ENCODE measurements around the gene TATDN2.
"Not testable (repeated sequence)": the region's sequence is repeated elsewhere in the genome, so short reads cannot be mapped to it uniquely, and the experiment has no call there.

TATDN2 gene

DNA sequence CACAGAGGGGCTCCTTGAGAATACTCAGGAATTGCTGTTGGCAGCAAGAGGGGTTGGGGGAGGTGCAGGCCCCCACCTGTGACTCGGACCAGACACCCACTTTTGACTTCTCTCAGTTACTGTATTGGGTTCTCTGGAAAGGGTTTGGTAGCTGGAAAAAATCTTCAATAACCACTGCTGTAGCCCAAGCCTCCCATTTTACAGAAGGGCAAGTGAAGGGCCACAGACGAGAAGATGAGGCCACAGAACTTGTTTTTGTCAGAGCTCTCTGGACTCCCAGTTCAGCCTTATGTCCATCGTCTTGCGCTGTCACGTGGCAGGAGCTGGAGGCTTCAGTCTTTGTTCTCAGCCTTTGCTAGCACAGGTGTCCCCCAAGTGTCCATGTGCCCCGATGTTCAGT, 12.7 kb upstream of the TATDN2 start:
- in situ Hi-C loops (cut with MboI; ENCODE audit: low sequenced_read_pairs): no loop called here

DNA sequence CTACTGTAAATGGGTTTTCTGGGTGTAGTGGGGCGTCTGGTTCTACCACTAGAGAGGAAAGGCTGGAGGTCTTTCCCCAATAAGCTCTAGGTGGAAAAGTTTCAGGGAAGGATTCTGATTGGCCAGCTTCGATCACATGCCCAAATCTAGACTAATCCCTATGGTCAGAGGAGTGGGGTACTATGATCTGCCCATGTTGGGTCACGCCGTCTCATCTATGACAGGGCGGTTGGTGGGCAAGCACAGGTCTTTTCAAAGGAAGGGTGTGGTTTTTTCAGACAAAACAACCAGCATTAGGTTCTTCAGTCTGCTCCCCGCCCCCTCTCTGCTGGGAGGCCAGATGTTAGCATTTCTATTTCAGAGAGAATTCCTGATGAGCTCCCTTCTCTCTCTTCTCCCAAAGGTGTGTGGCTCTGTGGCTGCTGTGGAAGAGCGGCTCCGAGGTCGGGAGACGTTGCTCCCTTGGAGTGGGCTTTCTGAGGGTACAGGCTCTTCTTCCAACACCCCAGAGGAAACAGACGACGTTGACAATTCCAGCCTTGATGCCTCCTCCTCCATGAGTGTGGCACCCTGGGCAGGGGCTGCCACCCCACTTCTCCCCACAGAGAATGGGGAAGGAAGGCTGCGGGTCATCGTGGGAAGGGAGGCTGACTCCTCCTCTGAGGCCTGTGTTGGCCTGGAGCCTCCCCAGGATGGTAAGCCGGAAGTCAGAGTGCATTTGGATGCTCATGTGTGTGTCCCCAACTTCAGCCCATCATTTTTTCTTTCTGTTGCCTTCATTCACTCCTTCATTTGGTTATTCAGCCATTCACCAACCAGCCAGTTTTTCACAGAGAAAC, 9.7 kb upstream of the TATDN2 start:
- in situ Hi-C loops (cut with MboI; ENCODE audit: low sequenced_read_pairs): no loop called here

DNA sequence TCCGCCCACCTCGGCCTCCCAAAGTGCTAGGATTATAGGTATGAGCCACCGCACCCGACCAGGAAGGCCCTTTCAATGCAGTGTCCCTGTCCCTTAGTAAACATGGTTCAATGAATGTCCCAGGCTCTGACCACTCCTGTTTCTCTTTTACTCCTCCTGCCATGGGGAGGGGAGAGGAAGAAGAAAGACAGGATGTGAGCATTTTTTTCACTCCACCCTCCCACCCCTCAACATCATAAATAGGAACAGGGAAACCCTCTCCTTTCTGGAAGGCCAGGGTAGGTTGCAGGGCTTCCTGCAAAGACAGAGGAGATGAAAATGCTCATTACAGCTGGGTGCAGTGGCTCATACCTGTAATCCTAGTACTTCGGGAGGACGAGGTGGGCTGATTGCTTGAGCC, 7.5 kb upstream of the TATDN2 start:
- in situ Hi-C loops (cut with MboI; ENCODE audit: low sequenced_read_pairs): no loop called here

DNA sequence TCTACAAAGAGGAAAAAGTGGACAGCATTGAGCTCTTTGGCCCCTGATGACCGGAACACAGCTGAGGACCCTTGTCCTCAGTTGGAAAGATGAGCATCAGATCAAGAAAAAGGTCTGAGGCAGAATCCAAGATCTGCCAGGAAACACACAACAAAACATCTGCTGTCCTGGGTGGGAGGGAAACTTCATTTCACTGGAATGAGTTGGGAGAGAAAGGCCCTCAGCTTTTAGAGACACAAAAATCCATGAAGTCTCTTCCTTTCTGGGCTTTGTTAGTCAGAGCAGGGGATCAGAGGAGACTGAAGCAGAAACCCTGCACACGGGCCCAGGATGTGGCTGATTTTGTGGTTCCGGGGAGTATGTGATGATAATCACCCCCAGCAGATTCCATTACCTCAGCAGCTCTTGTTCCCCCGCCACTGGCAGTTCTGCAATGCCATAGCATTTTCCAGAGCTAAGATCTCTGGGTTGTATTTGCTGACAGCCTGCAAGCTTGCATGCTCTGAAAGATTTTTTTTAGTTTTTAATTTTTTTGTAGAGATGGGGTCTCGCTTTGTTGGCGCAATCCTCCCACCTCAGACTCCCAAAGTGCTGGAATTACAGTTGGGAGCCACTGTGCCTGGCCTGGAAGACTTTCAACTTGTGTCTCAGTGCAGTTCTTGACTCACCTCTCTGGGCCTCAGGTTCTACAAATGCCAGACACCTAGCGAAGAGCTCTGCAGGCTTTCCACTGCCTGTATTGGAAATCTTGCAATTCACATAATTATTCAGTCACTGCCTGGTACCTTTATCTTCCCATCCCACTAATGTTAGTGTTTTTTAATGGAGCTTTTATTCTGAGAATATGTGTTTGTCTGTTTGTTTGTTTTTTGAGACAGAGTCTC, 5.8 kb upstream of the TATDN2 start:
- in situ Hi-C loops (cut with MboI; ENCODE audit: low sequenced_read_pairs): no loop called here

DNA sequence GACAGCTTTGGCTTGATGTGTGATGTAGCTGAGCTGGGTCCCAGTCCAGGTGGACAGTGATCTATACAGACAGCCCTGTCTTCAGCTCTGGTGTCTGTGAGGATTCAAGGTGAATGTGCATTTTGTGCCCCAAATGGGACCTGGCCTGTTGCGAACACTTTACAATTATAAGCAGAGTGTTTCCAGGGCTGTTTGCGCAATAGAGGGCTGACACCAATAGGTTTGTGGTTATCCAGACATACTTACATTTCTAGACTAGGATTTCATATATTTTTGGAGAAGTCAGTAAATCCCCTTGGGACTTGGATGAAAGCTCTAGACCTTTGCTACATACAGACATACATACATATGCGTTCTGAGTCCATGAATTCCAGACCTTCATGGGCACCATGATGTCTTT, 4.2 kb upstream of the TATDN2 start:
- in situ Hi-C loops (cut with MboI; ENCODE audit: low sequenced_read_pairs): no loop called here

DNA sequence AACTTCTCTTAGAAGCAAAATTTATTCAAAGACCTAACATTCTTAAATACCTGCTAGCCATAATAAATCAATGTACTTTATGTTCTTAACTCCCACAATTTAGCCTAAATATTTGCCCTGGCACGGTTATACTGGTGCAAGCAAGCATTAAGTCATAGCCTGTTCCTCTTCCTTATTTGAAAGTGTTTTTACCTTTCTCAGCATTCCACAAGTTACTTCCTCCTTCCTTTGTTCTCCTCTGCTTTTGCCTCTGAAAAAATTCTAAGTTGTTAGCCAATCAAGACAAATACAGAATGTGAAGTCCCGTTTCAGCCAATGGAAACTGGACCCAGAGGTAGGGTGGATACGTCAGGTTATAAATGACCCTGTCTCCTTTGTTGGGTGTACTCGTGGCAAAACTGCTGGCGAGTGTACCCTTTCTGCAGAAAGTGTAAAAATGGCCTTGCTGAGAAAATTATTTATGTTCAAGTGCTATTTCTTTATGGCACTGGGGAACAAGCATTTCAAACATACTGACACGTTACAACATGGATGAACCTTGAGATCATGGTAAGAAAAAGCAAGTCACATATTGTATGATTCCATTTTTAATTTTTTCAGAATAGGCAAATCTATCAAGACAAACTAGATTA, 3.1 kb upstream of the TATDN2 start:
- in situ Hi-C loops (cut with MboI; ENCODE audit: low sequenced_read_pairs): no loop called here

DNA sequence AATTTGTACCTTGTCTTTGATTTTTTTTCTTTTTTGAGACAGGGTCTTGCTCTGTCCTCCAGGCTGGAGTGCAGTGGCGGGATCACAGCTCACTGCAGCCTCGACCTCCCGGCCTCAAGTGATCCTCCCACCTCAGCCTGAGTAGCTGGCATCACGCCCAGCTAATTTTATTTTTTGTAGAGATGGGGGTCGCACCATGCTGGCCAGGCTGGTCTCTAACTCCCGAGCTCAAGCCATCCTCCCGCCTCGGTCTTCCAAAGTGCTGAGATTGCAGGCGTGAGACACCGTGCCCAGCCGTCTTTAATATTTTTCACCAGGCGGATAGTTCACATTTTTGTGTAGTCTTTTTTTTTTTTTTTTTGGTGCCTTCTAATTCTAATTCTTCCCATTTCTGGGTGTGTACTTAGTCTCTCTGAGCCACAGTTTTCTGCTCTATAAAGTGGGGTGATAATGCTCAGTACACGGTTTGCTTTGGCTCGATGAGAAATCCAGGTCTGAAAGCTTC, 528 bp upstream of the TATDN2 start:
- in situ Hi-C loops (cut with MboI; ENCODE audit: low sequenced_read_pairs): no loop called here

DNA sequence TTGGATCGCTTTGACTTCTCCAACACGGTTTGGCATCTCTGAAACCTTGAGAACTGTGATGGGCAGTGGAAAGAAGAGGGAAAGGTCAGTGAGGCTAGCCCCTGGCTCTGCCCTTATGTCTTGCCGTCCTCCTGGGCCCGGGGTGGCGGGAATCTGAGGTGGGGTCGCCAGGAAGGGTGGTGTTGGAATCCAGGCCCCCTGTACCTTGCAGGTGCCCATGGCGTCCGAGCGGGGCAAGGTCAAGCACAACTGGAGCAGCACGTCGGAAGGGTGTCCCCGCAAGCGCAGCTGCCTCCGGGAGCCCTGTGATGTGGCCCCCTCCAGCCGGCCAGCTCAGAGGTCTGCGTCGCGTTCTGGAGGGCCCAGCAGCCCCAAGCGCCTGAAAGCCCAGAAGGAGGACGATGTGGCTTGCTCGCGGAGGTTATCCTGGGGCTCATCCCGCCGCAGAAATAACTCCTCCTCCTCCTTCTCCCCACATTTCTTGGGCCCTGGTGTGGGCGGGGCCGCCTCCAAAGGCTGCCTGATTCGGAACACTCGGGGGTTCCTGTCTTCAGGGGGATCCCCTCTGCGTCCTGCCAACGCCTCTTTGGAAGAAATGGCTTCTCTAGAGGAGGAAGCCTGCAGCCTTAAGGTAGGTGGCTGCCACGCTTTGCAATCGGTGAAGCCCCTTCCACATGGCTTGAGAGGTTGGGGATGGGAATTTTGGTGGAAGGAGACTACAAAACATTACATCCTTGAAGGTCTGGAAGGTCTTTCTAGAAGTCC, 907 bp downstream of the TATDN2 start:
- in situ Hi-C loops (cut with MboI; ENCODE audit: low sequenced_read_pairs): no loop called here

DNA sequence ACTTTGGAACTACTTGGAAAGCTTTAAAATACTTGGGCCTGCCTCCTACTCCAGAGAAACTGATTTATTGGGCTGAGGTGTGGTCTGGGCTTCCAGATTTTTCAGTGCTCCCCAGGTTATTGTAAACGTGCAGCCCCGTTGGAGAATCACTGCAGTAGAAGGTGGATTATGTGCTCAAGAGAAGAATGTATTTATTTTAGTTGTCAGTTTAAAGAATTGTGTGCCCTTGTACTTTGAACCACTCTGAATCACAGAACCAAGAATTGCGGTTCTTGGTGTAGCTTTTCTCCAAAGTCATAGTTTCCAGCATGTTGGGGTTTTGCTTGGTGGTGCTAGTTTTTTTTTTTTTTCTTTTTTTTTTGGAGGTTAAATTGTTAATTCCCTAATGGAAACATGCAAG, 1.6 kb downstream of the TATDN2 start:
- in situ Hi-C loops (cut with MboI; ENCODE audit: low sequenced_read_pairs): no loop called here

DNA sequence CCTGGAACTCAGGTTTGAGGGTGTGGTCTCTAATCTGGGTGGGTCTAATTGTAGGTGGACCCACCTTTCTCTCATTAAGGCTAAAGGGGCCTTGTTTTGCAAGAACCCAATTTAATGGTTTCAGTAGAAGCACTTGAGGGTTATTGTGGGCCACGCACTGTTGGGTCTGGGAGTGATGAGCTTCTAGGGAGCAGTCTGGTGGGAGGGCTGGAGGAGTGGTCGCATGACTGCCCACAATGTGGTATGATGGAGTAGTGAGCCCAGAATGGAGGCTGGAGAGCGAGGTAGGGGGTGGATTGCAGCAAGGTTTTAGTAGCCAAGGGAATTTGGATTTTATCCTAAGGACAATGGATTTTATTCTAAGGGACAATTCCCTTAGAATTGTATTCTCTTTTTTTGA, 2.7 kb downstream of the TATDN2 start:
- in situ Hi-C loops (cut with MboI; ENCODE audit: low sequenced_read_pairs): no loop called here

DNA sequence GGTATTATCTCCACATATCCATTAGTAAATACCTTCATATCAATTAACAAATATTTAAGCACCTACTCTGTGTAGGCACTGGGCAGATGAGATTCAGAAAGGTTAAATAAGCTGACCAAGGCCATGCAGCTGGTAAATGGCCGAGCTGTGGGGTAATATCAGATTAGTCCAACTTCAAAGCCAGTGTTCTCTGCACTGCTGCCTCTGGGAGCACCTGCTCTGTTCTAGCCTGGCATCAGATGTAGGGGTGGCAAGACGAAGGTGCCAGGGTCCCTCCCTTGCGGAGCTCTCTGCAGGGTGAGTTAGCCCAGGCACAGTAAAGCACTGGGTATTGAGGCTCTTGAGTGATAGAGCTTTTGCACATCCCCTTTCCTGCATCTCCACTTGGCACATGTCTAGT, 5.5 kb downstream of the TATDN2 start:
- in situ Hi-C loops (cut with MboI; ENCODE audit: low sequenced_read_pairs): no loop called here

DNA sequence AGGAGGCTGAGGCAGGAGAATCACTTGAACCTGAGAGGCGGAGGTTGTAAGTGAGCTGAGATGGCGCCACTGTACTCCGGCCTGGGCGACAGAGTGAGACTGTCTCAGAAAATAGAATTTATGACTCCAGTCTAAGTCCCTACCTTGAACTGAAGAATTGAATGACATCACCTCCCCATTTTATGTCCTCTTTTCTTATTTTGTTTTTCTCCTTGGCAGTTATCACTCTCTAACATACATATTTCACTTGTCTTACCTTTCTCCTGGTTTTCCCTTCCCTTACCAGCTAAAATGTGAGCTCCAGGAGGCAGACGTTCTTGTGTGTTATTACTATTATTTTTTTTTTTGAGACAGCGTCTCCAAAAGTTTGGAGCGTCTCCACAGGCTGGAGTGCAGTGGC, 7.6 kb downstream of the TATDN2 start:
- in situ Hi-C loops (cut with MboI; ENCODE audit: low sequenced_read_pairs): no loop called here

DNA sequence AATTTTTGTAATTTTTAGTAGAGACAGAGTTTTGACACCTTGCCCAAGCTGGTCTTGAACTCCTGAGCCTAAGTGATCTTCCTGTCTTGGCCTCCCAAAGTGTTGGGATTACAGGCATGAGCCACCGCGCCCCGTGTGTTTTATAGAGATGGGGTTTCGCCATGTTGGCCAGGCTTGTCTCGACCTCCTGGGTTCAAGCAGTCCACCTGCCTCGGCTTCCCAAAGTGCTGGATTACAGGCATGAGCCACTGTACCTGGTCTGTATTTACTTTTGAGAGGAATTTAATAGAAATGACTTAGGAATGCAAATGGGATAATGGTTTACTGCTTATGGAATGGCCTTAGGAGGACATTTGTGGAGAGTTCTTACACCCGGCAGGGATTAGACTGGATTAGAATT, 10.8 kb downstream of the TATDN2 start:
- in situ Hi-C loops (cut with MboI; ENCODE audit: low sequenced_read_pairs): no loop called here

DNA sequence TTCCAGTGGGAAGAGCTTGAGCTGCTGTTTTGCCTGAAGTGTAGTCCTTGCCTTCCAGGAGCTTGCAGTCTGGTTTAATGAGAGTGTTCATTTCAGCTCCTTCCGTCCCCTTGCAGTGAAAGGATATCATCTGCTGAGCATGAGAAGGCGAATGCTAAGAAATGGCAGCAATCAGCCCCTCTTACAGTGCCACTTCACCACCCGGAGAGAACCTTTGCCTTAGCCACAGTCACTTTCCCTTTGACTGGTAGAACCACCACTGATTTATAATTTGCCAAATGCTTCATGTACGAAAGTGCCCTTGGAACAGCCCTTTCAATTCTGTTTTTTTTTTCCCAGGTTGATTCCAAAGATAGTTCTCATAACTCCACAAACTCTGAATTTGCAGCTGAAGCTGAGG, 11.5 kb downstream of the TATDN2 start:
- in situ Hi-C loops (cut with MboI; ENCODE audit: low sequenced_read_pairs): no loop called here

DNA sequence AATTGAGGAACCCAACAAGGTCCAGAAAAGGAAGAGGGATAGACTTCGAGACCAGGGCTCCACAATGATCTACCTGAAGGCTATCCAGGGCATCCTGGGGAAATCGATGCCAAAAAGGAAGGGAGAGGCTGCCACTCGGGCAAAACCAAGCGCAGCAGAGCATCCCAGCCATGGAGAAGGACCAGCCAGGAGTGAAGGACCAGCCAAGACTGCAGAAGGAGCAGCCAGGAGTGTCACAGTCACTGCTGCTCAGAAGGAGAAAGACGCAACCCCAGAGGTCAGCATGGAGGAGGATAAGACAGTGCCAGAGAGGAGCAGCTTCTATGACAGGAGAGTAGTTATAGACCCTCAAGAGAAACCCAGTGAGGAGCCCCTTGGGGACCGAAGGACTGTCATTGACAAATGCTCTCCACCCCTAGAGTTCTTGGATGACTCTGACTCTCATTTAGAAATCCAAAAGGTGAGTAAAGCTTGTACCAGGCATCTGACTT, 12.0 kb downstream of the TATDN2 start:
- in situ Hi-C loops (cut with MboI; ENCODE audit: low sequenced_read_pairs): no loop called here

DNA sequence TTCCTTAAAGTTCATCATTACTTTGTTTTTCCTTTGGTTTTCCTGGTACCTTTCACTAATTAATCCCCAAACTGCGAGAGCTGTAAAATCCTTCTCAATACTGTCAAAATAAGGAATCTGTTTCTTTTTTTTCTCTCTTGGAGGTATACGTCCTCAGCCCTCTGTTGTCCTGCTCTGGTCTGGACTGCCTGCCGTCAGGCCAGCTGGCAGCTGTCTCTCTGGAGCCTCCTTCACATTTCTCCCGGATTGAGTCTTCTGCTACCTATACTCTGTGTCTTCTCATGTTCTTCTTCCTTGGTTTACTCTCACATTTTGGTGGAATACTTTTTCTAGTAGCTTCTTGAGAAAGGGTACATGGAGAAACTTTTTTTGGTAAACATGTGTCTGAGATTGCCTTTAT, 13.8 kb downstream of the TATDN2 start:
- in situ Hi-C loops (cut with MboI; ENCODE audit: low sequenced_read_pairs): no loop called here

DNA sequence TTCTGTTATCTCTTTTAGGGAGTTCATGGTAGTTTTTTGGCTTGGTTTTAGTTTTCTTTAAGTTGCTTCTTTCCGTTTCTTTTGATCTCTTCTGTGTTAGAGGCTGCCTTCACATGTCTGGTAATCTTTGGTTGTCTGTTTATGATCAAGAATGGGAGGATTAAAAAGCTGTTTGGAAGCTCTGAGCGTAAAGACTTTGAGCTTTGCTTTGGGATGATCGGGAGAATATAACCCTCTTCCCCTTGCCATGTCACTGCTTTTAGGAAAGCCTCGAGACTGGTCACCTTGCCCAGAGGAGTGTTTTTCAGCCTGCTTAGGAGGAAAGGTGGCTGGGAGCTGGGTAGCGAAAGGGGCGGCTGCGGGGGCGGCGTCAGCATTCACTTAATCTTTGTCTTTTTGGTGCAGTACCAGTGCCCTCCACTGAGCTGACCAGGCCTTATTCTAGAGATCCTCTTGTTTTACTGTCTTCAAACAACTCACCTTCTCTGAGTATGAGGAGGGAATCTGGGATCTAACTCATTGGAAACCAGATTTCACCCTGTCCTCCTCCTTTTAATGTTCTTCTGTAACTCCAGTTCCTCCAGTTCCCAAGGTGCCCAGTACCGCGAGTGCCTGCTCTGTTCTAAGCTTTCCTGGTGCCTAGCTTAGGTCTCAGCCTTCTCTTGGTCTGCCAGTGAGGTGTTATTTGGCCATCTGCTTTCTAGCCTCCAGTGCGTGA, 15.5 kb downstream of the TATDN2 start:
- in situ Hi-C loops (cut with MboI; ENCODE audit: low sequenced_read_pairs): no loop called here

DNA sequence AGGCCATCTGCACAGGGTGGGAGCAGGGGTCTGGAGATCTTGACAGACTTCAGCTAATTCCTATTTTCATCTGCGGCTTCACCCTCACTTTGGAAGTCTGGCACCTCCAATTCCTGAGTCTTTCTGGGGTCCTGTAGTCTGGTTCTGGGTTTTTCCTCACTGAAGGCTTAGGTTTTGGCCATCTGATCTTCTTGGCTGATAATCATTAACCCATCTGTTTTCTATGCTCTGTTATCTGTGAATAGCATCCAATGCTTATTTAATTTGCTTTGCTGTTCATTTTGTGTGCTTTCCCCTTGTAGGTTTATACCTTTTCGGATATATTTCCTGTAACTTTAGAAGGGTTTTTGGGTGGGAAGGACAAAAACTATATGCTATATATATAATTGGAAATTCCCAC, 17.6 kb downstream of the TATDN2 start:
- in situ Hi-C loops (cut with MboI; ENCODE audit: low sequenced_read_pairs): no loop called here

DNA sequence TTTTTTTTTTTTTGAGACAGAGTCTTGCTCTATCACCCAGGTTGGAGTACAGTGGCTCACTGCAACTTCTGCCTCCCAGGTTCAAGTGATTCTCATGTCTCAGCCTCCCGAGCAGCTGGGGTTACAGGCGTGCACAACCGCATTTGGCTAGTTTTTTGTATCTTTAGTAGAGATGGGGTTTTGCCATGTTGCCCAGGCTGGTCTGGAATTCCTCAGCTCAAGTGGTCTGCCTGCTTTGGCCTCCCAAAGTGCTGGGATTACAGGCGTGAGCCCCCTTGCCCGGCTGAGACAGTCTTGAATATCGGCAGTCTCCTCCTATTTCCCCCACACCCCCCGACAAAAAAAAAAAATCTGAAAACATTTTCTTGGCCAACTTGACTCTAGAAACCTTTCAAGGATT, 18.7 kb downstream of the TATDN2 start:
- in situ Hi-C loops (cut with MboI; ENCODE audit: low sequenced_read_pairs): not testable (repeated sequence)

DNA sequence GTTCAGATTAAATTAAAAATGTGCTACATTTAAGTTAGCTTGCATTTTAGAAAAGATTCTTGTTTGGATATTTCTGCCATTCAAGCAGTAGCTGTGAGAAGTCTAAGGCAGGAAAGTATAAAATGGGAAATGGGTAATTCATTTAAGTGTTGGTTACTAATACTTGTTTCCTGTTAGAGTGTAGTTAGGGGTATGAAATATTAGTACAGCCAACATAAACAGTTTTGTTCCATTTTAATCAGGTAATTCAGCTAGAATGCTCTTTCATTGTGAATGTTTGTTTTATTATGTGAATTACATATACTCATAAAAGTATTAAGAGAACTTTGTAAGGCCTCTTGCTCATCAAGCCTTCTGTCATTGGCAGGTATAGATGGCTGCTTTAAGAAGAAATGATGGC, 19.9 kb downstream of the TATDN2 start:
- in situ Hi-C loops (cut with MboI; ENCODE audit: low sequenced_read_pairs): no loop called here

Data from hTERT RPE-1 (cell line).